B cell (primary cell): ENCODE results near the gene RPL41.

ENCODE experiments used
- CTCF ChIP-seq: fragments of 200-600 bp; IDR thresholded peaks from one replicate; pipeline ENCODE4 v1.8.0; 2022; ENCODE audit warnings: antibody characterized with exemption, mild to moderate bottlenecking
- EZH2 ChIP-seq: IDR thresholded peaks from 2 replicates; pipeline ENCODE4 v1.6.1; 2012; ENCODE audit warnings: borderline replicate concordance, low read depth, mild to moderate bottlenecking, moderate library complexity, low read length; ENCODE audit not compliant: insufficient read depth, poor library complexity, severe bottlenecking

DNA sequence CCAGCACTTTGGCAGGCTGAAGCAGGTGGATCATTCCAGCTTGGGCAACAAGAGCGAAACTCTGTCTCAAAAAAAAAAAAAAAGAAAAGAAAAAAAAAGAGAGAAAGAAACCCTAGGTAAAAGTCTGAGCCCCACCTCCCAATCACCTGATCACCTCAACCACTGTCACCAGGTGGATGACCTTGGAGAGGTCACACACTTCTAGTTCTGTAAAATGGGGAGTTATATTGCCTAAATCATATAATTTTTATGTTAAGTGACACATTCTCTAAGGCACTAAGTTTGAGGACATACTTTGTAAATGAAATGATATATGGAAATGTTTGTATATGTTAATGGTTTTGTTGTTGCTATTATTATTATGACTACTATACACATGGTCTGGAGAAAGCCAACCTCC lies 38.0 kb upstream of the RPL41 start:
- TF ChIP-seq CTCF (no peak), EZH2 (no peak)
